ENCODE measurements around the gene GSTM1.
"Not testable (repeated sequence)": the region's sequence is repeated elsewhere in the genome, so short reads cannot be mapped to it uniquely, and the experiment has no call there.

The GSTM1 gene

GRCh38 chr1:109691759-109692158, 4.1 kb downstream of the GSTM1 start:
- no peak for DNase-seq (ENCODE audit: low read depth)
- H3K4me3 ChIP-seq (ENCODE audit: low read depth, low read length): no peak overlapping the region

GRCh38 chr1:109694400-109694799, 6.8 kb downstream of the GSTM1 start:
- not testable (repeated sequence) for H3K4me3 ChIP-seq (ENCODE audit: low read depth, low read length); DNase-seq (ENCODE audit: low read depth)

GRCh38 chr1:109695138-109695537, 7.5 kb downstream of the GSTM1 start:
- not testable (repeated sequence) for H3K4me3 ChIP-seq (ENCODE audit: low read depth, low read length); DNase-seq (ENCODE audit: low read depth)

- no peak for DNase-seq (ENCODE audit: low read depth)
- H3K4me3 ChIP-seq (ENCODE audit: low read depth, low read length): no peak overlapping the region
Observed at GRCh38 chr1:109697066-109697465, 9.4 kb downstream of the GSTM1 start.

GRCh38 chr1:109697861-109698260, 10.2 kb downstream of the GSTM1 start:
- not testable (repeated sequence) for H3K4me3 ChIP-seq (ENCODE audit: low read depth, low read length); DNase-seq (ENCODE audit: low read depth)

- DNase-seq (ENCODE audit: low read depth); H3K4me3 ChIP-seq (ENCODE audit: low read depth, low read length): not testable (repeated sequence)
Observed at GRCh38 chr1:109702940-109703339, 15.3 kb downstream of the GSTM1 start.

GRCh38 chr1:109704173-109704572, 16.6 kb downstream of the GSTM1 start:
- no peak overlapping the region for H3K4me3 ChIP-seq (ENCODE audit: low read depth, low read length)
- no peak for DNase-seq (ENCODE audit: low read depth)

GRCh38 chr1:109705411-109705810, 17.8 kb downstream of the GSTM1 start:
- no peak overlapping the region for H3K4me3 ChIP-seq (ENCODE audit: low read depth, low read length)
- DNase-seq (ENCODE audit: low read depth): no peak

GRCh38 chr1:109708949-109709348, 21.3 kb downstream of the GSTM1 start:
- not testable (repeated sequence) for DNase-seq (ENCODE audit: low read depth); H3K4me3 ChIP-seq (ENCODE audit: low read depth, low read length)

GRCh38 chr1:109709822-109710221, 22.2 kb downstream of the GSTM1 start:
- H3K4me3 ChIP-seq (ENCODE audit: low read depth, low read length); DNase-seq (ENCODE audit: low read depth): not testable (repeated sequence)

GRCh38 chr1:109711593-109712320, 24.1 kb downstream of the GSTM1 start, which contains the start of gene GSTM5:
Gene GSTM5, plus strand, starts transcription at chr1:109712251. Its CDS starts 62 bp downstream, at chr1:109712313.
- DNase-seq (ENCODE audit: low read depth): not testable (repeated sequence)

GRCh38 chr1:109712321-109712864, 24.8 kb downstream of the GSTM1 start:
- peak overlapping the region; percentile 18 for H3K4me3 ChIP-seq (ENCODE audit: low read depth, low read length)
- no peak for DNase-seq (ENCODE audit: low read depth)

More at GRCh38 chr1:109711593-109712320, 24.1 kb downstream of the GSTM1 start, which contains the start of gene GSTM5:
- H3K4me3 ChIP-seq (ENCODE audit: low read depth, low read length): peak within 1 kb of the TSS; percentile 18

- no peak overlapping the region for H3K4me3 ChIP-seq (ENCODE audit: low read depth, low read length)
- no peak for DNase-seq (ENCODE audit: low read depth)
Observed at GRCh38 chr1:109713636-109714035, 26.0 kb downstream of the GSTM1 start.

GRCh38 chr1:109714661-109715372, 27.2 kb downstream of the GSTM1 start:
- DNase-seq (ENCODE audit: low read depth): no peak
- H3K4me3 ChIP-seq (ENCODE audit: low read depth, low read length): no peak overlapping the region

- H3K4me3 ChIP-seq (ENCODE audit: low read depth, low read length): no peak overlapping the region
- no peak for DNase-seq (ENCODE audit: low read depth)
Observed at GRCh38 chr1:109716121-109716520, 28.5 kb downstream of the GSTM1 start.

GRCh38 chr1:109716570-109717090, 29.0 kb downstream of the GSTM1 start:
- no peak overlapping the region for H3K4me3 ChIP-seq (ENCODE audit: low read depth, low read length)
- DNase-seq (ENCODE audit: low read depth): no peak

- no peak overlapping the region for H3K4me3 ChIP-seq (ENCODE audit: low read depth, low read length)
- no peak for DNase-seq (ENCODE audit: low read depth)
Observed at GRCh38 chr1:109717729-109718128, 30.1 kb downstream of the GSTM1 start.

GRCh38 chr1:109718495-109718894, 30.9 kb downstream of the GSTM1 start:
- no peak overlapping the region for H3K4me3 ChIP-seq (ENCODE audit: low read depth, low read length)

GRCh38 chr1:109719337-109719837, 31.8 kb downstream of the GSTM1 start:
- DNase-seq (ENCODE audit: low read depth): no peak
- no peak overlapping the region for H3K4me3 ChIP-seq (ENCODE audit: low read depth, low read length)

More at GRCh38 chr1:109718495-109718894, 30.9 kb downstream of the GSTM1 start:
- no peak for DNase-seq (ENCODE audit: low read depth)

- no peak overlapping the region for H3K4me3 ChIP-seq (ENCODE audit: low read depth, low read length)
- DNase-seq (ENCODE audit: low read depth): no peak
Observed at GRCh38 chr1:109721042-109721441, 33.4 kb downstream of the GSTM1 start.

All from skeletal muscle cell (primary cell).